SK-N-MC (cell line): ENCODE results near the gene DUSP9.

Experiments used
- EZH2 ChIP-seq: fragments of 200-600 bp; sonication (generic); IDR thresholded peaks from one replicate; pipeline ENCODE4 v1.6.1; 2017; ENCODE audit warnings: antibody characterized with exemption
- POLR2AphosphoS5 ChIP-seq: IDR thresholded peaks from 2 replicates; pipeline ENCODE4 v1.6.1; 2012; ENCODE audit warnings: mild to moderate bottlenecking, low read depth, low read length, borderline replicate concordance

- TF ChIP-seq POLR2AphosphoS5 = no peak
- TF ChIP-seq EZH2 = no peak
These were observed 21.0 kb downstream of the DUSP9 start for GRCh38 chrX:153667956-153668396.
